Measurements from ENCODE around the gene EML2. TPM values are rescaled to one million over a fixed set of nuclear protein-coding genes. Genes with fewer than 3 reads are reported as not detected.

Gene EML2
- total RNA-seq, 1 experiment from 2014 or later = 110 TPM

GRCh38 chr19:45659096-45659729 lies 20.0 kb upstream of the EML2 start:
- no peak for DNase-seq (ENCODE audit: unreplicated experiment)
- Mint-ChIP-seq H3K27ac (ENCODE audit: low read depth, unreplicated experiment) (no peak overlapping the region), H3K36me3 (ENCODE audit: insufficient read depth, unreplicated experiment) (no peaks in the 10 kb centered on the region), H3K9me3 (ENCODE audit: unreplicated experiment) (no peaks in the 10 kb centered on the region), H3K4me3 (ENCODE audit: unreplicated experiment) (no peak overlapping the region), H3K4me1 (ENCODE audit: insufficient read depth, unreplicated experiment) (no peaks in the 10 kb centered on the region), H3K27me3 (ENCODE audit: insufficient read depth, unreplicated experiment) (peaks cover 40% of the 10 kb centered on the region)
- CTCF ChIA-PET = interaction anchor here (0.6 kb wide), 2 partner anchors 22 to 86 kb away, joined by 4 to 5 read pairs; no protein-coding TSS in a partner anchor
- no peak for TF ChIP-seq CTCF (IDR thresholded peaks at IDR 0.05; ENCODE audit: unreplicated experiment)
- POLR2A ChIA-PET = no interaction called here
- no TSS peak for BruUV-seq (replicated peaks)
- intact Hi-C loops (cut with micrococcal nuclease) = no loop called here

- no peaks in the 10 kb centered on the region for H3K4me1 Mint-ChIP-seq (ENCODE audit: insufficient read depth, unreplicated experiment)
- H3K4me3 Mint-ChIP-seq (ENCODE audit: unreplicated experiment) = no peak overlapping the region
- no peak for TF ChIP-seq CTCF (IDR thresholded peaks at IDR 0.05; ENCODE audit: unreplicated experiment)
- no peak for DNase-seq (ENCODE audit: unreplicated experiment)
- no TSS peak for BruUV-seq (replicated peaks)
- no peak overlapping the region for H3K27ac Mint-ChIP-seq (ENCODE audit: low read depth, unreplicated experiment)
- H3K36me3 Mint-ChIP-seq (ENCODE audit: insufficient read depth, unreplicated experiment) = no peaks in the 10 kb centered on the region
- H3K9me3 Mint-ChIP-seq (ENCODE audit: unreplicated experiment) = no peaks in the 10 kb centered on the region
- intact Hi-C loops (cut with micrococcal nuclease) = no loop called here
- POLR2A ChIA-PET = interaction anchor here (1.4 kb wide), 1 partner anchor 15 kb away, joined by 3 read pairs; no protein-coding TSS in a partner anchor
- CTCF ChIA-PET = interaction anchor here (0.6 kb wide), 1 partner anchor 1628 kb away, joined by 3 read pairs; no protein-coding TSS in a partner anchor
- peaks cover 39% of the 10 kb centered on the region for H3K27me3 Mint-ChIP-seq (ENCODE audit: insufficient read depth, unreplicated experiment)
Observed at GRCh38 chr19:45657520-45658167, 18.4 kb upstream of the EML2 start.

GRCh38 chr19:45655073-45655472 lies 15.9 kb upstream of the EML2 start:
- Mint-ChIP-seq H3K36me3 (ENCODE audit: insufficient read depth, unreplicated experiment) (no peaks in the 10 kb centered on the region), H3K4me3 (ENCODE audit: unreplicated experiment) (no peak overlapping the region), H3K27me3 (ENCODE audit: insufficient read depth, unreplicated experiment) (peaks cover 20% of the 10 kb centered on the region), H3K9me3 (ENCODE audit: unreplicated experiment) (no peaks in the 10 kb centered on the region), H3K4me1 (ENCODE audit: insufficient read depth, unreplicated experiment) (no peaks in the 10 kb centered on the region), H3K27ac (ENCODE audit: low read depth, unreplicated experiment) (no peak overlapping the region)
- ChIA-PET CTCF (no interaction called here), POLR2A (no interaction called here)
- intact Hi-C loops (cut with micrococcal nuclease) = no loop called here
- BruUV-seq (replicated peaks) = no TSS peak
- DNase-seq (ENCODE audit: unreplicated experiment) = no peak
- no peak for TF ChIP-seq CTCF (IDR thresholded peaks at IDR 0.05; ENCODE audit: unreplicated experiment)

GRCh38 chr19:45653634-45654033 lies 14.4 kb upstream of the EML2 start:
- ChIA-PET POLR2A (no interaction called here), CTCF (interaction anchor here (0.9 to 1.0 kb wide), 2 partner anchors 27 to 168 kb away, joined by 3 to 5 read pairs; no protein-coding TSS in a partner anchor)
- no peaks in the 10 kb centered on the region for H3K9me3 Mint-ChIP-seq (ENCODE audit: unreplicated experiment)
- intact Hi-C loops (cut with micrococcal nuclease) = no loop called here
- TF ChIP-seq CTCF (IDR thresholded peaks at IDR 0.05; ENCODE audit: unreplicated experiment) = no peak
- BruUV-seq (replicated peaks) = no TSS peak
- H3K4me3 Mint-ChIP-seq (ENCODE audit: unreplicated experiment) = no peak overlapping the region
- no peak for DNase-seq (ENCODE audit: unreplicated experiment)
- H3K27me3 Mint-ChIP-seq (ENCODE audit: insufficient read depth, unreplicated experiment) = peaks cover 5% of the 10 kb centered on the region
- no peak overlapping the region for H3K27ac Mint-ChIP-seq (ENCODE audit: low read depth, unreplicated experiment)
- no peaks in the 10 kb centered on the region for H3K4me1 Mint-ChIP-seq (ENCODE audit: insufficient read depth, unreplicated experiment)
- H3K36me3 Mint-ChIP-seq (ENCODE audit: insufficient read depth, unreplicated experiment) = no peaks in the 10 kb centered on the region
